ENCODE data around the gene SH3BP5.

DNA sequence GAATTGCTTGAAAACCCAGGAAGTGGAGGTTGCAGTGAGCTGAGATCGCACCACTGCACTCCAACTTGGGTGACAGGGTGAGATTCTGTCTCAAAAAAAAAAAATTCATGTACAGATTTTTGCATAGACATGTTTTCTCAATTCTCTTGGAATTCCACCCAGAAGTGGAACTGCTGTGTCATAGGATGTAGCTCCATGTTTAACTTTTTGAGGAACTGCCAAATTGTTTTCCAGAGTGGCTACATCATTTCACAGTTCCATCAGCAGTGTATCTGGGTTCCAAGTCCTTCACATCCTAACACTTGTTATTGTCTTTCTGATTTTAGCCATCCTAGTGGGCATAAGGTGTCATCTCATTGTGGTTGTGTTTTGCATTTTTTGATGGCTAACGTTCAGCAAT, 116.4 kb downstream of the SH3BP5 start:
- TF ChIP-seq, protein P1, sequence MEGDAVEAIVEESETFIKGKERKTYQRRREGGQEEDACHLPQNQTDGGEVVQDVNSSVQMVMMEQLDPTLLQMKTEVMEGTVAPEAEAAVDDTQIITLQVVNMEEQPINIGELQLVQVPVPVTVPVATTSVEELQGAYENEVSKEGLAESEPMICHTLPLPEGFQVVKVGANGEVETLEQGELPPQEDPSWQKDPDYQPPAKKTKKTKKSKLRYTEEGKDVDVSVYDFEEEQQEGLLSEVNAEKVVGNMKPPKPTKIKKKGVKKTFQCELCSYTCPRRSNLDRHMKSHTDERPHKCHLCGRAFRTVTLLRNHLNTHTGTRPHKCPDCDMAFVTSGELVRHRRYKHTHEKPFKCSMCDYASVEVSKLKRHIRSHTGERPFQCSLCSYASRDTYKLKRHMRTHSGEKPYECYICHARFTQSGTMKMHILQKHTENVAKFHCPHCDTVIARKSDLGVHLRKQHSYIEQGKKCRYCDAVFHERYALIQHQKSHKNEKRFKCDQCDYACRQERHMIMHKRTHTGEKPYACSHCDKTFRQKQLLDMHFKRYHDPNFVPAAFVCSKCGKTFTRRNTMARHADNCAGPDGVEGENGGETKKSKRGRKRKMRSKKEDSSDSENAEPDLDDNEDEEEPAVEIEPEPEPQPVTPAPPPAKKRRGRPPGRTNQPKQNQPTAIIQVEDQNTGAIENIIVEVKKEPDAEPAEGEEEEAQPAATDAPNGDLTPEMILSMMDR (IDR thresholded peaks at IDR 0.05; ENCODE audit: low read length), result no peak
- no peak for TF ChIP-seq EZH2 (optimal IDR thresholded peaks at IDR 0.05; ENCODE audit: low read depth, low read length)
